Trophoblast cell (in vitro differentiated cells and primary cell): ENCODE results near the gene PADI1.

Source experiments
- DNase-seq, 2 donors: peaks; one replicate each; pipeline ENCODE4 v3.0.0-alpha.2; 2016
- H2AFZ ChIP-seq: 2 replicates; pipeline ENCODE4 v1.6.1; 2013; ENCODE audit warnings: low read length, moderate library complexity, mild to moderate bottlenecking; ENCODE audit not compliant: insufficient read depth, poor library complexity
- H2AK5ac ChIP-seq: 2 replicates; pipeline ENCODE4 v1.6.1; 2013; ENCODE audit warnings: mild to moderate bottlenecking, low read length
- H2BK120ac ChIP-seq: 2 replicates; pipeline ENCODE4 v1.6.1; 2013; ENCODE audit warnings: low read length, mild to moderate bottlenecking, moderate library complexity; ENCODE audit not compliant: insufficient read depth, poor library complexity
- H2BK12ac ChIP-seq: 2 replicates; pipeline ENCODE4 v1.6.1; 2013; ENCODE audit warnings: mild to moderate bottlenecking, low read length, moderate library complexity
- H2BK5ac ChIP-seq: 2 replicates; pipeline ENCODE4 v1.6.1; 2013; ENCODE audit warnings: low read length, low read depth, moderate library complexity, mild to moderate bottlenecking; ENCODE audit not compliant: poor library complexity
- H3K14ac ChIP-seq: 2 replicates; pipeline ENCODE4 v1.6.1; 2013; ENCODE audit warnings: mild to moderate bottlenecking, low read length
- H3K18ac ChIP-seq: 2 replicates; pipeline ENCODE4 v1.6.1; 2013; ENCODE audit warnings: mild to moderate bottlenecking, low read length
- H3K23ac ChIP-seq: 2 replicates; pipeline ENCODE4 v1.6.1; 2013; ENCODE audit warnings: low read length
- H3K27ac ChIP-seq: 2 replicates; pipeline ENCODE4 v1.5.1; 2013; ENCODE audit warnings: low read depth, mild to moderate bottlenecking, inconsistent platforms, low read length, moderate library complexity
- H3K27me3 ChIP-seq: 2 replicates; pipeline ENCODE4 v1.6.1; 2013; ENCODE audit warnings: inconsistent platforms, mild to moderate bottlenecking, low read length, moderate library complexity; ENCODE audit not compliant: insufficient read depth
- H3K36me3 ChIP-seq, 2 experiments: 1 replicate in 1 of 2; 2 replicates in 1 of 2; pipeline ENCODE4 v1.6.1; 2013; ENCODE audit warnings: low read length in 2 of 2, mild to moderate bottlenecking in 2 of 2, moderate library complexity in 1 of 2; ENCODE audit not compliant: insufficient read depth in 2 of 2, control insufficient read depth in 1 of 2
- H3K4ac ChIP-seq: 2 replicates; pipeline ENCODE4 v1.6.1; 2013; ENCODE audit warnings: low read depth, mild to moderate bottlenecking, low read length, moderate library complexity
- H3K4me1 ChIP-seq, 2 experiments: 1 replicate in 1 of 2; 2 replicates in 1 of 2; pipeline ENCODE4 v1.6.1; 2013; ENCODE audit warnings: low read length in 2 of 2, mild to moderate bottlenecking in 2 of 2, moderate library complexity in 1 of 2; ENCODE audit not compliant: insufficient read depth in 2 of 2, control insufficient read depth in 1 of 2
- H3K4me2 ChIP-seq: 2 replicates; pipeline ENCODE4 v1.6.1; 2013; ENCODE audit warnings: inconsistent platforms, mild to moderate bottlenecking, low read length, moderate library complexity
- H3K4me3 ChIP-seq: 2 replicates; pipeline ENCODE4 v1.5.1; 2013; ENCODE audit warnings: mild to moderate bottlenecking, low read depth, low read length, inconsistent platforms
- H3K79me1 ChIP-seq: one replicate; pipeline ENCODE4 v1.6.1; 2013; ENCODE audit warnings: low read length
- H3K79me2 ChIP-seq: 2 replicates; pipeline ENCODE4 v1.6.1; 2013; ENCODE audit warnings: low read length, mild to moderate bottlenecking; ENCODE audit not compliant: control insufficient read depth, insufficient read depth, poor library complexity
- H3K9ac ChIP-seq: 2 replicates; pipeline ENCODE4 v1.6.1; 2013; ENCODE audit warnings: mild to moderate bottlenecking, low read length
- H3K9me3 ChIP-seq: 2 replicates; pipeline ENCODE4 v1.6.1; 2013; ENCODE audit warnings: low read depth, mild to moderate bottlenecking, control low read depth, inconsistent platforms, low read length; ENCODE audit not compliant: insufficient read depth
- H4K12ac ChIP-seq: 2 replicates; pipeline ENCODE4 v1.6.1; 2013; ENCODE audit warnings: low read depth, mild to moderate bottlenecking, low read length, moderate library complexity
- H4K8ac ChIP-seq: 2 replicates; pipeline ENCODE4 v1.6.1; 2013; ENCODE audit warnings: low read depth, mild to moderate bottlenecking, low read length, moderate library complexity
- H4K91ac ChIP-seq: one replicate; pipeline ENCODE4 v1.6.1; 2013; ENCODE audit warnings: low read depth, mild to moderate bottlenecking, low read length, moderate library complexity
- WGBS: extraction: QIAGEN DNeasy Blood & Tissue Kit; methylation state at CpG from one replicate; pipeline ENCODE4 v1.1.7; 2013; ENCODE audit warnings: missing lambda C conversion rate; ENCODE audit not compliant: insufficient read length, insufficient coverage; ENCODE audit errors: extremely low coverage; 5-methylcytosine and 5-hydroxymethylcytosine counted together

The PADI1 gene

GRCh38 chr1:17207540-17207939 is 2.6 kb downstream of the PADI1 start:
- peak overlapping the region; percentile 27 for H2AK5ac ChIP-seq

GRCh38 chr1:17207966-17208418 is 3.1 kb downstream of the PADI1 start:
- Histone ChIP-seq H2AK5ac (peak overlapping the region; percentile 27), H3K4me1 (peaks cover 24 to 25% of the 10 kb centered on the region in 2 experiments), H3K79me2 (no peaks in the 10 kb centered on the region), H3K4me3 (no peak overlapping the region), H3K4ac (no peak overlapping the region), H2BK12ac (peak overlapping the region; percentile 52), H2AFZ (no peak overlapping the region), H3K79me1 (peaks cover 9% of the 10 kb centered on the region), H2BK120ac (peak overlapping the region; percentile 12), H3K9me3 (no peaks in the 10 kb centered on the region), H3K18ac (no peak overlapping the region), H4K91ac (peak overlapping the region; percentile 36), H4K8ac (no peak overlapping the region), H2BK5ac (no peak overlapping the region), H4K12ac (no peak overlapping the region), H3K23ac (no peak overlapping the region), H3K36me3 (no peaks in the 10 kb centered on the region), H3K4me2 (no peak overlapping the region), H3K27ac (no peak overlapping the region), H3K14ac (no peak overlapping the region), H3K27me3 (no peaks in the 10 kb centered on the region), H3K9ac (no peak overlapping the region)
- WGBS = no CpG with 5 or more reads among the region's 2 CpGs
- DNase-seq = peak; percentile 57 to 62

More at GRCh38 chr1:17207540-17207939, 2.6 kb downstream of the PADI1 start:
- Histone ChIP-seq H2AFZ (no peak overlapping the region), H3K4me1 (peaks cover 21 to 22% of the 10 kb centered on the region in 2 experiments), H2BK5ac (no peak overlapping the region), H3K27me3 (no peaks in the 10 kb centered on the region), H3K23ac (no peak overlapping the region), H4K8ac (no peak overlapping the region), H3K9me3 (no peaks in the 10 kb centered on the region), H3K79me1 (peaks cover 9% of the 10 kb centered on the region), H4K12ac (no peak overlapping the region), H3K27ac (no peak overlapping the region), H3K9ac (no peak overlapping the region), H2BK12ac (peak overlapping the region; percentile 52), H3K79me2 (no peaks in the 10 kb centered on the region), H3K18ac (no peak overlapping the region), H4K91ac (peak overlapping the region; percentile 36), H3K4me2 (no peak overlapping the region), H3K14ac (peak overlapping the region; percentile 9), H3K4ac (no peak overlapping the region), H3K4me3 (no peak overlapping the region), H3K36me3 (no peaks in the 10 kb centered on the region), H2BK120ac (peak overlapping the region; percentile 12)
- DNase-seq = no peak
- WGBS = no CpG with 5 or more reads among the region's 5 CpGs

GRCh38 chr1:17208546-17208945 is 3.6 kb downstream of the PADI1 start:
- no peak overlapping the region for H3K4me3 ChIP-seq
- no peaks in the 10 kb centered on the region for H3K27me3 ChIP-seq
- H3K18ac ChIP-seq = no peak overlapping the region
- peak overlapping the region; percentile 16 for H4K91ac ChIP-seq
- H3K79me1 ChIP-seq = peaks cover 9% of the 10 kb centered on the region
- H3K4me2 ChIP-seq = no peak overlapping the region
- H2BK120ac ChIP-seq = peak overlapping the region; percentile 6
- H3K79me2 ChIP-seq = no peaks in the 10 kb centered on the region
- H4K12ac ChIP-seq = no peak overlapping the region
- H3K14ac ChIP-seq = no peak overlapping the region
- no peak overlapping the region for H3K4ac ChIP-seq
- no peak overlapping the region for H3K23ac ChIP-seq
- peaks cover 24 to 25% of the 10 kb centered on the region in 2 experiments for H3K4me1 ChIP-seq
- no CpG with 5 or more reads among the region's 3 CpGs for WGBS
- no peak overlapping the region for H2AFZ ChIP-seq
- H4K8ac ChIP-seq = peak overlapping the region; percentile 5
- DNase-seq = no peak
- H3K36me3 ChIP-seq = no peaks in the 10 kb centered on the region
- H2AK5ac ChIP-seq = peak overlapping the region; percentile 1
- H2BK5ac ChIP-seq = no peak overlapping the region
- H2BK12ac ChIP-seq = peak overlapping the region; percentile 6
- no peak overlapping the region for H3K9ac ChIP-seq
- no peaks in the 10 kb centered on the region for H3K9me3 ChIP-seq
- no peak overlapping the region for H3K27ac ChIP-seq

GRCh38 chr1:17209430-17209829 is 4.5 kb downstream of the PADI1 start:
- no peaks in the 10 kb centered on the region for H3K79me2 ChIP-seq
- H4K8ac ChIP-seq = no peak overlapping the region
- no peak overlapping the region for H2AFZ ChIP-seq
- H2BK120ac ChIP-seq = no peak overlapping the region
- no peak overlapping the region for H4K12ac ChIP-seq
- H3K4me3 ChIP-seq = no peak overlapping the region
- peaks cover 24 to 25% of the 10 kb centered on the region in 2 experiments for H3K4me1 ChIP-seq
- H3K4ac ChIP-seq = no peak overlapping the region
- no peak overlapping the region for H2AK5ac ChIP-seq
- H3K14ac ChIP-seq = no peak overlapping the region
- no peak overlapping the region for H3K4me2 ChIP-seq
- peak overlapping the region; percentile 11 for H4K91ac ChIP-seq
- H2BK12ac ChIP-seq = peak overlapping the region; percentile 1
- H3K18ac ChIP-seq = no peak overlapping the region
- H3K9me3 ChIP-seq = no peaks in the 10 kb centered on the region
- H3K27ac ChIP-seq = no peak overlapping the region
- no peak overlapping the region for H3K23ac ChIP-seq
- DNase-seq = no peak
- no CpG with 5 or more reads among the region's 5 CpGs for WGBS
- H3K79me1 ChIP-seq = peaks cover 9% of the 10 kb centered on the region
- no peaks in the 10 kb centered on the region for H3K27me3 ChIP-seq
- H3K9ac ChIP-seq = no peak overlapping the region
- H2BK5ac ChIP-seq = no peak overlapping the region
- H3K36me3 ChIP-seq = no peaks in the 10 kb centered on the region
